NCI-H2107 treated with DMSO at 0.1 percent for 48 hours (cell line): ENCODE data around the gene BACH1.
"Not testable (repeated sequence)": the region's sequence is repeated elsewhere in the genome, so short reads cannot be mapped to it uniquely, and the experiment has no call there.

Source experiments
- DNase-seq: peaks from one replicate; lab custom pipeline; 2025; ENCODE audit not compliant: unreplicated experiment; lab: John Stamatoyannopoulos, UW

The BACH1 gene

GRCh38 chr21:29343519-29343918, 44.8 kb downstream of the BACH1 start:
- DNase-seq, result no peak

- no peak for DNase-seq
Measured at GRCh38 chr21:29346281-29346680, 47.6 kb downstream of the BACH1 start.

GRCh38 chr21:29346771-29347170, 48.0 kb downstream of the BACH1 start:
- DNase-seq, result no peak

GRCh38 chr21:29347274-29347681, 48.6 kb downstream of the BACH1 start:
- DNase-seq, result no peak

- DNase-seq, result peak; percentile 36
Measured at GRCh38 chr21:29349702-29350101, 51.0 kb downstream of the BACH1 start.

GRCh38 chr21:29350246-29350779, 51.6 kb downstream of the BACH1 start:
- DNase-seq, result no peak

- no peak for DNase-seq
Measured at GRCh38 chr21:29351691-29352090, 53.0 kb downstream of the BACH1 start.

- DNase-seq, result not testable (repeated sequence)
Measured at GRCh38 chr21:29355043-29355710, 56.5 kb downstream of the BACH1 start.

- not testable (repeated sequence) for DNase-seq
Measured at GRCh38 chr21:29356291-29356690, 57.6 kb downstream of the BACH1 start.

GRCh38 chr21:29356810-29357209, 58.1 kb downstream of the BACH1 start:
- DNase-seq, result not testable (repeated sequence)

- no peak for DNase-seq
Measured at GRCh38 chr21:29359718-29360117, 61.0 kb downstream of the BACH1 start.

GRCh38 chr21:29360799-29361765, 62.4 kb downstream of the BACH1 start:
- peak; percentile 42 for DNase-seq

GRCh38 chr21:29362758-29363157, 64.0 kb downstream of the BACH1 start:
- DNase-seq, result no peak

GRCh38 chr21:29365661-29366265, 67.0 kb downstream of the BACH1 start:
- DNase-seq, result no peak

GRCh38 chr21:29366532-29366931, 67.8 kb downstream of the BACH1 start:
- no peak for DNase-seq

GRCh38 chr21:29367335-29367734, 68.6 kb downstream of the BACH1 start:
- no peak for DNase-seq

GRCh38 chr21:29368906-29369305, 70.2 kb downstream of the BACH1 start:
- DNase-seq, result no peak

- no peak for DNase-seq
Measured at GRCh38 chr21:29371464-29371863, 72.7 kb downstream of the BACH1 start.

- peak; percentile 82 for DNase-seq
Measured at GRCh38 chr21:29372063-29372802, 73.5 kb downstream of the BACH1 start.

GRCh38 chr21:29374481-29374880, 75.8 kb downstream of the BACH1 start:
- DNase-seq, result no peak

- DNase-seq, result no peak
Measured at GRCh38 chr21:29376556-29376955, 77.8 kb downstream of the BACH1 start.
